Stimulated activated CD8-positive, alpha-beta memory T cell treated with anti-CD3 and anti-CD28 coated beads, Interleukin-15, amount 100 ng/mL, for 24 hours (primary cell): ENCODE data around the gene PGA4.
"Not testable (repeated sequence)": the region's sequence is repeated elsewhere in the genome, so short reads cannot be mapped to it uniquely, and the experiment has no call there.

Source experiments
- DNase-seq: peaks from one replicate; pipeline ENCODE4 v3.0.0-alpha.2; 2020; ENCODE audit warnings: low read depth

PGA4 gene

DNA sequence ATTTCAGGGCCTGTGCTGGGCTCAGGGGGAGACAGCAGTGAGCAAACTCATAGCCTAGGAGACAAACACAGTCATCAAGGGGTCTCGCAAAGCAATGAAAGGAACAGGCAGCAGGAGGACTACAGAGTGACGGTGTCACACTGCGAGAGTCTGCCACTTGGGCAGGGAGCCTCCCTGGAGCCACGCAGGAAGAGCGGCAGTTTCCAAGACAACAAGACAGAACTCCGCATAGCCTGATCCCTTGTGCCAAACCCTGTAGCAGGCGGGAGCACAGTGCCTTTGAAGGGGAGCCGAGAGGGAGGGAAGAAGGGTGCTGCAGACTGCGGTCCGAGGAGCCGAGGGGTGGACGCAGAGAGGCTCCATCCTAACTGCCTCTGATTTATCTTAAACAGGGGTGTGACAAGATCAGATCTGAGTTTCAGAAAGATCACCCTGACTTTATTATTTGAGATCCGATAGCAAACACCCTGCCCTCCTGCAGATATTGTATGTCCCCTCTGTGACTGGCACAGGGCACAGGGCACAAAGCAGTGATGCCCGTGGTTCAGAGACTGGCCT lies 17.6 kb upstream of the PGA4 start:
- DNase-seq = not testable (repeated sequence)

DNA sequence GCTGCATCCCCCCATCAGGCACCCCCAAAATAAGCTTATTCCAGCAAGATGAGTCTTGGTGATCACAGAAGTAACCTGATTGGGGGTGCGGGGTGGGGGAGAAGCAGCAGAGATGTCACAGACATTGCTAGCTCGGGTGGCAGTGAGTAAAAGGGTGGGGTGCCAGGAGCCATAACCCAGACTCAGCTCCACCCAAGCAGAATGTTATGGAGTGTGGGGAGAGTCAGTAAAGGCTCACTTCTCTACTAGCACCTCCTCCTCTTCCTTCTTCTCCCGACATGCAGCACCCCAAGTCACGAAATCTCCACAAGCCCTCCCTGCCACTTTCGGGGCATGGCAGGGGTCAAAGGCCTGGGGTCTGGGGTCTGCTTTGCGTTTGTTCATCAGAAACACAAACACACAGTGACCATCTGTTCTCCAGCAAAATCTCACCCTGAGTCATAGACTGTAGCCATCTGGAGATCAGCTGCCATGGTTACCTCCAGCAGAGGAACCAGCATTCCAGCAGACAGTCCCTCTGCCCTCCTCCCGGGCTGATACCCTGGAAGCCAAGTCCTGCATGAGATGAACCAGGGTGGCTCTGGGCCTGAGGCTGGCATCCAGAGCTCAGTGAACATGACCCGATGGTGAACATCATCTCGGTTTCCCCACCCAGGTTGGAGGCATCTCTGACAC lies 14.4 kb upstream of the PGA4 start:
- not testable (repeated sequence) for DNase-seq

DNA sequence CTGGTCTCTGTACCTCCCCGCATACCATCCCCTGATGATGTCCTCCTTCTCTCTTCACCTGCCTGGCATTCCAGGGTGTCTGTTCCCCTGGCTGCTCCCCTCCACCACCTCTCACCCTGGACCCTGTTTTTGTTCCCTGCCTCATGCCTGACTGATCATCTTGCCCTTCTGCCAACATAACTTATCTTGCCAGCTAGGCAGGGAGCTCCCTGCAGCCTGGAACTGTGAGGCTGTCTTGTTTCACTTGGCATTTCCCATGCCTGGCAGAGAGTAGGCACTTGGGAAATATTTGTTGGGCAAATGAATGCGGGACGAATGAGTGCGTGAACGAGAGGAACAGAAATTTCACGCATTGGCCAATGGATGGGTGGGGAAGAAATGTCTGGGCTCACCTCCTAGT lies 11.5 kb upstream of the PGA4 start:
- not testable (repeated sequence) for DNase-seq

DNA sequence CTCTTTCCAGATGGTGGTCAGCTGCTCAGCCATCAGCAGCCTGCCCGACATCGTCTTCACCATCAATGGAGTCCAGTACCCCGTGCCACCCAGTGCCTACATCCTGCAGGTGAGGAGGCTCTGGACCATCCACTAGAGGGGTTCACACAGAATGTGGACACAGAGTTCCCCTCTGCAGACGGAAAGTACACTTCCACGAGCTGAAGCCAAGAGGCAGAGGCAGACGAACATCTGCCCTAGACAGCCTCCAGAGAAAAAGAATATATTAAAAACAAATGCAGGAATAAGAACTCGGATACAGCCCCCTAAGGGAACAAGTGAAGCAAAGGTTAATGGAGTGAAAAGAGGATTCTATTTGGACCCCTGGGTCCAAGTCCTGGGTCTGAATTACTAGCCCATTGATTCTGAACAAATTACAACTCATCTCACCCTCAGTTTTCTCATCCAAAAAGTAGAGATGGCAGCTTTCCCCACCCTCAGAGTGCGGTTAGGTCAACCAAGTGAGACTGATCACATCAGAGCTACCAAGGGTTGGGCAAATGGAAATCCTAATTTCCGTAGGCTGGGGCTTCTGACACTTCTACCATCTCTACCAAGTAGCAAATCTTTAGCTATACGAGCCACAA lies 10.7 kb upstream of the PGA4 start:
- not testable (repeated sequence) for DNase-seq

DNA sequence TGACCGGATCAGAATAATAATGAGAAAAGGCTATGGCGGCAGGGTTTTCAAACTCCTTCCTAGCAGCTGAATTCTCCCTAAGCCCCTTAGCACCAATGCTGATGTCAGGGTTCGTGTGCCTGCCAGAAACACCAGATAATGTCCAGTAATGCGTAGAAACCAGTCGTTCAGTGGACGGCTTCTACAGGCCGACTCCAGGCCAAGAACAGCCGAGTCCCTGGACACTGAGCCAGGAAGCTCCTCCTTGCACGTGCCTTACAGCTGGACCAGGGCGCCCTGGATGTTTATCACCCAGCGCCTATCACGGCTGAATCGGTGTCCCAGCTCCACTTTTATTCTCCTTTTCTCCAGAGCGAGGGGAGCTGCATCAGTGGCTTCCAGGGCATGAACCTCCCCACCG lies 9.9 kb upstream of the PGA4 start:
- DNase-seq = not testable (repeated sequence)

DNA sequence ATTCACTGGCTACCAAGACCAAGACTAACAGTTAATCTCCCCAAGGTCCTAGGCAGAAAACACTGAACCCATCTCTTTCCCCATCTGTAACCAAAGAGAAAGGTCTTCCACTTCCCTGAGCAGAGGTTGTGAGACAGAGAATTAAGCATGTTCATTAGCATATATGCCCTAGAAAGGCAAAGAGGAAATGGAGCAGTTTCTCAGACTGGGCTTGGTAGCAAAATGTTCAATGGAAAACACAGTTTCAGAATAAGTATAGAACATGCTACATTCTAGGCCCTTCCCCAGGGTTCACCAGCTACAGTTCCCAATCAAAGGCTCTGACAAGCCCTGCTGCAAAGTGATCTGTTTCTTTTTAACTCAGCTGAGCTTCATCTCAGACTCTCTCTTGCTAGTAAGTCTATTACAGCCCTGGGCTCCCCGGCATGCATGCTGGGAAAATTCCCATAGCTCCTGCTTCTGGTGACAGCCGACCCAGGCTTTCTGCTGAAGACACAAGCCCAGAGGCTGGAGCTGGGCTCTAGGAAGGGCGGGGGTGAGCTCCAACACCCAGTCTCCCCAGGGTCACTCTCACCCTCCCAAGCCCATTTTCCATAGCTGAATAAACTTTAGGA lies 8.3 kb upstream of the PGA4 start:
- DNase-seq = not testable (repeated sequence)

DNA sequence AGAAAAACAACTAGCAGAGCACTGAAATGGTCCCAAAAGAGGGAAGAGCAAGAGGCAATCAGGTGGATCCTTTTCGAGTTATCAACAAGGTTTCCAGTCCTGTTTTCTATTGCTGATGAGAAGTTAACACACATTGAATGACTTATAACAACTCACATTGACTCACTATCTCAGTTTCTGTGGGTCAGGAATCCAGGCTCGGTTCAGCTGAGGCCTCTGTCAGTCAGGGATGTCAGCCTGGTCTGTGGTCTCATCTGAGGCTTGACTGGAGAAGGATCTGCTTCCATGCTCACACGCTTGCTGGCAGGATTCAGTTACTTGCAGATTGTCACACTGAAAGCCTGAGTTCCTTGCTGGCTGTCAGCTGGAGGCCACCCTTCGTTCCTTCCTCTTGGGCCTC lies 3.8 kb upstream of the PGA4 start:
- DNase-seq = not testable (repeated sequence)

DNA sequence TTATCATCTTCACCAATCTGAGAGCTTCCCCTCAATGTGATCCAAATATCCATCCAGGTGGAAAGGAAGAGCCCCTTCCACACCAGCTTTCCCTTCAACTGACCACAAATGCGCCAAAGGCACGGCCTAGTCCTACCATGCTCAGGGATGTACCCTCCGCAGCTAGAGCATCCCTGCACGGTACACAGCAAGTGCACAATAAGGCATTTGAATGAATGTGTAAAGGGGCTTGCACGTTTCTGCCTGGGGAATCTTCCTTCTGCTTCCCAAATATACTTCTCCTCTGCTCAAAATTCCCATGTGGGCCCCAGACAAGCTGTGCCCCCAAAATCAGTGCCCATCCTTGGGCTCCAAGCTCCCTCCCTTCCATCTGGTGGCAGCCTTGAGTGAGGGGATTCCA lies 3.1 kb upstream of the PGA4 start:
- not testable (repeated sequence) for DNase-seq

DNA sequence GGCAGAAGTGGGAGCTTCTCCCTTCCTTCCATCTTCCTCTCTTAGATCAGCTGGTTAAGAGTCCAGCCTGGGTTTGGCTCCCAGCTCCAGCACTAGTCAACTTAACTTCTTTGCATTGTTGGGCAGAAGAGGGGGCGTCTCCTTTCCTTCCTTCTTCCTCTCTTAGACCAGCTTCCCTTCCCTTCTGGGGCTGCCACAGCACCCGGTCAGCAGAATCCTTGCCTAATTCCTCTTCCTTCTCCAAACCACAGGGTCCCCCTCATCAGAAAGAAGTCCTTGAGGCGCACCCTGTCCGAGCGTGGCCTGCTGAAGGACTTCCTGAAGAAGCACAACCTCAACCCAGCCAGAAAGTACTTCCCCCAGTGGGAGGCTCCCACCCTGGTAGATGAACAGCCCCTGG lies 545 bp downstream of the PGA4 start:
- not testable (repeated sequence) for DNase-seq

DNA sequence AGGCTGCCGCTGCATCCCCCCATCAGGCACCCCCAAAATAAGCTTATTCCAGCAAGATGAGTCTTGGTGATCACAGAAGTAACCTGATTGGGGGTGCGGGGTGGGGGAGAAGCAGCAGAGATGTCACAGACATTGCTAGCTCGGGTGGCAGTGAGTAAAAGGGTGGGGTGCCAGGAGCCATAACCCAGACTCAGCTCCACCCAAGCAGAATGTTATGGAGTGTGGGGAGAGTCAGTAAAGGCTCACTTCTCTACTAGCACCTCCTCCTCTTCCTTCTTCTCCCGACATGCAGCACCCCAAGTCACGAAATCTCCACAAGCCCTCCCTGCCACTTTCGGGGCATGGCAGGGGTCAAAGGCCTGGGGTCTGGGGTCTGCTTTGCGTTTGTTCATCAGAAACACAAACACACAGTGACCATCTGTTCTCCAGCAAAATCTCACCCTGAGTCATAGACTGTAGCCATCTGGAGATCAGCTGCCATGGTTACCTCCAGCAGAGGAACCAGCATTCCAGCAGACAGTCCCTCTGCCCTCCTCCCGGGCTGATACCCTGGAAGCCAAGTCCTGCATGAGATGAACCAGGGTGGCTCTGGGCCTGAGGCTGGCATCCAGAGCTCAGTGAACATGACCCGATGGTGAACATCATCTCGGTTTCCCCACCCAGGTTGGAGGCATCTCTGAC lies 4.5 kb downstream of the PGA4 start:
- DNase-seq = not testable (repeated sequence)

DNA sequence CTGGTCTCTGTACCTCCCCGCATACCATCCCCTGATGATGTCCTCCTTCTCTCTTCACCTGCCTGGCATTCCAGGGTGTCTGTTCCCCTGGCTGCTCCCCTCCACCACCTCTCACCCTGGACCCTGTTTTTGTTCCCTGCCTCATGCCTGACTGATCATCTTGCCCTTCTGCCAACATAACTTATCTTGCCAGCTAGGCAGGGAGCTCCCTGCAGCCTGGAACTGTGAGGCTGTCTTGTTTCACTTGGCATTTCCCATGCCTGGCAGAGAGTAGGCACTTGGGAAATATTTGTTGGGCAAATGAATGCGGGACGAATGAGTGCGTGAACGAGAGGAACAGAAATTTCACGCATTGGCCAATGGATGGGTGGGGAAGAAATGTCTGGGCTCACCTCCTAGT lies 7.3 kb downstream of the PGA4 start:
- not testable (repeated sequence) for DNase-seq

DNA sequence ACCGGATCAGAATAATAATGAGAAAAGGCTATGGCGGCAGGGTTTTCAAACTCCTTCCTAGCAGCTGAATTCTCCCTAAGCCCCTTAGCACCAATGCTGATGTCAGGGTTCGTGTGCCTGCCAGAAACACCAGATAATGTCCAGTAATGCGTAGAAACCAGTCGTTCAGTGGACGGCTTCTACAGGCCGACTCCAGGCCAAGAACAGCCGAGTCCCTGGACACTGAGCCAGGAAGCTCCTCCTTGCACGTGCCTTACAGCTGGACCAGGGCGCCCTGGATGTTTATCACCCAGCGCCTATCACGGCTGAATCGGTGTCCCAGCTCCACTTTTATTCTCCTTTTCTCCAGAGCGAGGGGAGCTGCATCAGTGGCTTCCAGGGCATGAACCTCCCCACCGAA lies 8.9 kb downstream of the PGA4 start:
- DNase-seq = not testable (repeated sequence)

DNA sequence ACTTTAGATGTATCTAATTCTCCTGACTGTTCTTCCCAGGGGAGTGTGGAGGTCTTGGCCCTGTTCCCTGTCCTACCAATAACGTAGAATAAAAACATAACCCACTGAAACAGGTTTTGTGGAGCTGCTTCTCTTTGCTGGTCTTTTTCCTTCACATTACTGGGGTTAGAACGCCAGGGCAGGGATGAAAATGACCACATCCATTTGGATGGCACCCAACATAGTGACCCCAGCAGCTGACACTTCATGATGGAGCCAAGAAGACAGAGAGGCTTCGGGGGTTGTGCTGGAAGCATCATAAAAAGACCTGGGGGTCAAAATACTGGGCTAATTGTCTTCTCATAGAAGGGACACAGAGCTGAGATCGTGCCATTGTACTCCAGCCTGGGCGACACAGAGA lies 9.4 kb downstream of the PGA4 start:
- not testable (repeated sequence) for DNase-seq

DNA sequence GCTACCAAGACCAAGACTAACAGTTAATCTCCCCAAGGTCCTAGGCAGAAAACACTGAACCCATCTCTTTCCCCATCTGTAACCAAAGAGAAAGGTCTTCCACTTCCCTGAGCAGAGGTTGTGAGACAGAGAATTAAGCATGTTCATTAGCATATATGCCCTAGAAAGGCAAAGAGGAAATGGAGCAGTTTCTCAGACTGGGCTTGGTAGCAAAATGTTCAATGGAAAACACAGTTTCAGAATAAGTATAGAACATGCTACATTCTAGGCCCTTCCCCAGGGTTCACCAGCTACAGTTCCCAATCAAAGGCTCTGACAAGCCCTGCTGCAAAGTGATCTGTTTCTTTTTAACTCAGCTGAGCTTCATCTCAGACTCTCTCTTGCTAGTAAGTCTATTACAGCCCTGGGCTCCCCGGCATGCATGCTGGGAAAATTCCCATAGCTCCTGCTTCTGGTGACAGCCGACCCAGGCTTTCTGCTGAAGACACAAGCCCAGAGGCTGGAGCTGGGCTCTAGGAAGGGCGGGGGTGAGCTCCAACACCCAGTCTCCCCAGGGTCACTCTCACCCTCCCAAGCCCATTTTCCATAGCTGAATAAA lies 10.5 kb downstream of the PGA4 start:
- not testable (repeated sequence) for DNase-seq

DNA sequence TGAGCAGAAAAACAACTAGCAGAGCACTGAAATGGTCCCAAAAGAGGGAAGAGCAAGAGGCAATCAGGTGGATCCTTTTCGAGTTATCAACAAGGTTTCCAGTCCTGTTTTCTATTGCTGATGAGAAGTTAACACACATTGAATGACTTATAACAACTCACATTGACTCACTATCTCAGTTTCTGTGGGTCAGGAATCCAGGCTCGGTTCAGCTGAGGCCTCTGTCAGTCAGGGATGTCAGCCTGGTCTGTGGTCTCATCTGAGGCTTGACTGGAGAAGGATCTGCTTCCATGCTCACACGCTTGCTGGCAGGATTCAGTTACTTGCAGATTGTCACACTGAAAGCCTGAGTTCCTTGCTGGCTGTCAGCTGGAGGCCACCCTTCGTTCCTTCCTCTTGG lies 15.0 kb downstream of the PGA4 start:
- not testable (repeated sequence) for DNase-seq

DNA sequence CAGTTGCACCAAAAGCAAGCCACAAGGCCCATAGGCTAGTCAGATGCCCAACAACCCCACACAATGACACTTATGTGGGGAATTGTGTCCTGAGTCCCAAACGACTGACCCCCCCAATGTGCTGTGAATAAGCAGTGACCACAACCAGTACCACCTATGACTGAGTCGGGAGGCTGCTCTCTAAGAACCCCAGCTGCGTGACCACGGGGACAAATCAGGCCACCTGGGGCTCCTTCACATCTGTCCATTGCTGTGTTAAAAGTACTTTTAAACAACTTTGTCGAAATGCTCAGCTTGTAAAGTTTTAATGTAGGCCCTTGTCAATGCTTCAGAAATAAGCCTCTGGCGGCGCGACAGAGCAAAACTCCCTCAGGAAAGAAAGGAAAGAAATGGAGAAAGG lies 18.1 kb downstream of the PGA4 start:
- not testable (repeated sequence) for DNase-seq

DNA sequence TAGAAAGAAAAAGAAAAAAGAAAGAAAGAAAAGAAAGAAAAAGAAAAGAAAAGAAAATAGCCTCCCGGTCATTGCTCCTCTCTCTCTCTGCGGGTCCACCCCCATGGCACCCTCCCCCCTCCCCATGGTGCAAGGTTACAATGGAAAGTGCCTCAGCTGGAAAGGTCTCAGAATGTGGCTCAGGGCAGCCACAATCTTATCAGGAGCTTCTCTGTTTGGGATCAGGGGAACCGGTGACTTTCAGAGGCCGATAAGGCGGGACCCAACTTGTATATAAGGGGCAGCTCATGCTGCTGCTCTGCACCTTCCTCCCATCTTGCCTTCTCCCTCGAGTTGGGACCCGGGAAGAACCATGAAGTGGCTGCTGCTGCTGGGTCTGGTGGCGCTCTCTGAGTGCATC lies 18.7 kb downstream of the PGA4 start, which contains the start of gene PGA5:
Gene PGA5, plus strand, starts transcription at position 301 of the 400 bp plus-strand sequence. Its CDS starts 52 bp downstream, at position 353.
- not testable (repeated sequence) for DNase-seq

DNA sequence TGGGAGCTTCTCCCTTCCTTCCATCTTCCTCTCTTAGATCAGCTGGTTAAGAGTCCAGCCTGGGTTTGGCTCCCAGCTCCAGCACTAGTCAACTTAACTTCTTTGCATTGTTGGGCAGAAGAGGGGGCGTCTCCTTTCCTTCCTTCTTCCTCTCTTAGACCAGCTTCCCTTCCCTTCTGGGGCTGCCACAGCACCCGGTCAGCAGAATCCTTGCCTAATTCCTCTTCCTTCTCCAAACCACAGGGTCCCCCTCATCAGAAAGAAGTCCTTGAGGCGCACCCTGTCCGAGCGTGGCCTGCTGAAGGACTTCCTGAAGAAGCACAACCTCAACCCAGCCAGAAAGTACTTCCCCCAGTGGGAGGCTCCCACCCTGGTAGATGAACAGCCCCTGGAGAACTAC lies 19.4 kb downstream of the PGA4 start:
- DNase-seq = not testable (repeated sequence)

DNA sequence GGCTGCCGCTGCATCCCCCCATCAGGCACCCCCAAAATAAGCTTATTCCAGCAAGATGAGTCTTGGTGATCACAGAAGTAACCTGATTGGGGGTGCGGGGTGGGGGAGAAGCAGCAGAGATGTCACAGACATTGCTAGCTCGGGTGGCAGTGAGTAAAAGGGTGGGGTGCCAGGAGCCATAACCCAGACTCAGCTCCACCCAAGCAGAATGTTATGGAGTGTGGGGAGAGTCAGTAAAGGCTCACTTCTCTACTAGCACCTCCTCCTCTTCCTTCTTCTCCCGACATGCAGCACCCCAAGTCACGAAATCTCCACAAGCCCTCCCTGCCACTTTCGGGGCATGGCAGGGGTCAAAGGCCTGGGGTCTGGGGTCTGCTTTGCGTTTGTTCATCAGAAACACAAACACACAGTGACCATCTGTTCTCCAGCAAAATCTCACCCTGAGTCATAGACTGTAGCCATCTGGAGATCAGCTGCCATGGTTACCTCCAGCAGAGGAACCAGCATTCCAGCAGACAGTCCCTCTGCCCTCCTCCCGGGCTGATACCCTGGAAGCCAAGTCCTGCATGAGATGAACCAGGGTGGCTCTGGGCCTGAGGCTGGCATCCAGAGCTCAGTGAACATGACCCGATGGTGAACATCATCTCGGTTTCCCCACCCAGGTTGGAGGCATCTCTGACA lies 23.3 kb downstream of the PGA4 start:
- DNase-seq = not testable (repeated sequence)

DNA sequence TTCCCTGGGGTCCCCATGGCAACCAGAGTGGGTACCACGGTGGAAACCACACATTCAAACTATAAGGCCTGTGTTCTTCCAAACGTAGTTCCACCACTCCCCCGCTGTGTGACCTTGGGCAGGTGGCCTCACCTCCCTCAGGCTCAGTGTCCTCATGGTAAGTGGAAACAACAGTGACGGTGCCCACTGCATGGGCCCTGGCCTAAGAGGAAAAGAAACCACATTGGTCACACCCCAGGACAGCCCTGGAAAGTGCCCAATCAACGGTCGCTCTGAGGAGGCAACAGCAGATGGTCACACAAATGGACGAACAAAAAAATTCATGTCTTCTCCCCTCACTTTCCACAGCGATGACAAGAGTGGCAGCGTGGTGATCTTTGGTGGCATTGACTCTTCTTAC lies 25.9 kb downstream of the PGA4 start:
- not testable (repeated sequence) for DNase-seq

DNA sequence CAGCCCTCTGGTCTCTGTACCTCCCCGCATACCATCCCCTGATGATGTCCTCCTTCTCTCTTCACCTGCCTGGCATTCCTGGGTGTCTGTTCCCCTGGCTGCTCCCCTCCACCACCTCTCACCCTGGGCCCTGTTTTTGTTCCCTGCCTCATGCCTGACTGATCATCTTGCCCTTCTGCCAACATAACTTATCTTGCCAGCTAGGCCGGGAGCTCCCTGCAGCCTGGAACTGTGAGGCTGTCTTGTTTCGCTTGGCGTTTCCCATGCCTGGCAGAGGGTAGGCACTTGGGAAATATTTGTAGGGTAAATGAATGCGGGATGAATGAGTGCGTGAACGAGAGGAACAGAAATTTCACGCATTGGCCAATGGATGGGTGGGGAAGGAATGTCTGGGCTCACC lies 27.1 kb downstream of the PGA4 start:
- DNase-seq = not testable (repeated sequence)
